HepG2 (cell line): ENCODE data around the gene GLCE. TPM values are rescaled to one million over a fixed set of nuclear protein-coding genes. Genes with fewer than 3 reads are reported as not detected.

Experiments
- ARNTL ChIP-seq: sonication (generic); formaldehyde crosslinking; IDR thresholded peaks from 2 replicates; pipeline ENCODE4 v1.4.0; 2020; ENCODE audit warnings: mild to moderate bottlenecking, missing genetic modification reagents
- DNMT3B ChIP-seq: conservative IDR thresholded peaks from 2 replicates; pipeline ENCODE4 v1.6.1; 2016; ENCODE audit warnings: missing biosample characterization, control low read depth
- ELF1 ChIP-seq: sonication (generic); formaldehyde crosslinking; IDR thresholded peaks from 2 replicates; pipeline ENCODE4 v1.4.0; 2020; ENCODE audit warnings: missing genetic modification reagents
- ELK4 ChIP-seq: sonication (generic); formaldehyde crosslinking; IDR thresholded peaks from 2 replicates; pipeline ENCODE4 v1.9.0; 2021; ENCODE audit warnings: missing genetic modification reagents, borderline replicate concordance
- ESRRA ChIP-seq: sonication (generic); formaldehyde crosslinking; IDR thresholded peaks from 2 replicates; pipeline ENCODE4 v1.5.1; 2020; ENCODE audit warnings: mild to moderate bottlenecking, low read depth, missing genetic modification reagents
- FOSL1 ChIP-seq: sonication (generic); formaldehyde crosslinking; IDR thresholded peaks from 2 replicates; pipeline ENCODE4 v1.9.0; 2021; ENCODE audit warnings: missing genetic modification reagents, borderline replicate concordance
- FOSL2 ChIP-seq: sonication (generic); formaldehyde crosslinking; IDR thresholded peaks from 2 replicates; pipeline ENCODE4 v1.4.0; 2020; ENCODE audit warnings: missing genetic modification reagents
- FOXK1 ChIP-seq: sonication (generic); formaldehyde crosslinking; IDR thresholded peaks from 2 replicates; pipeline ENCODE4 v1.4.0; 2020; ENCODE audit warnings: low read depth, missing genetic modification reagents, borderline replicate concordance
- HNF1A ChIP-seq, 2 experiments: sonication (generic) in 1 of 2; formaldehyde crosslinking in 1 of 2; IDR thresholded peaks; 2 replicates each; pipeline versions ENCODE4 v1.4.0 to v1.6.1; 2016 to 2020; ENCODE audit warnings: borderline replicate concordance in 1 of 2, low read depth in 1 of 2, mild to moderate bottlenecking in 1 of 2, missing genetic modification reagents in 1 of 2
- HOXA3 ChIP-seq: sonication (generic); formaldehyde crosslinking; IDR thresholded peaks from 2 replicates; pipeline ENCODE4 v1.5.0; 2020; ENCODE audit warnings: missing genetic modification reagents
- IKZF4 ChIP-seq: sonication (generic); formaldehyde crosslinking; IDR thresholded peaks from 2 replicates; pipeline ENCODE4 v1.5.1; 2020; ENCODE audit warnings: borderline replicate concordance, mild to moderate bottlenecking, low read depth, missing genetic modification reagents; ENCODE audit errors: not compliant biosample characterization
- MED8 ChIP-seq: sonication (generic); formaldehyde crosslinking; IDR thresholded peaks from 2 replicates; pipeline ENCODE4 v1.8.1; 2023; ENCODE audit warnings: mild to moderate bottlenecking, missing genetic modification reagents; ENCODE audit not compliant: insufficient replicate concordance
- RARG ChIP-seq: sonication (generic); formaldehyde crosslinking; IDR thresholded peaks from 2 replicates; pipeline ENCODE4 v1.4.0; 2020; ENCODE audit warnings: low read depth, mild to moderate bottlenecking, missing genetic modification reagents
- TAF15 ChIP-seq: fragments of 200-400 bp; formaldehyde crosslinking; IDR thresholded peaks from one replicate; pipeline ENCODE4 v1.6.1; 2018; ENCODE audit warnings: mild to moderate bottlenecking, low read depth, low read length; ENCODE audit not compliant: poor library complexity, severe bottlenecking
- ZFX ChIP-seq: sonication (generic); formaldehyde crosslinking; IDR thresholded peaks from 2 replicates; pipeline ENCODE4 v1.4.0; 2020; ENCODE audit warnings: mild to moderate bottlenecking, low read depth, missing genetic modification reagents, moderate library complexity
- ZNF234 ChIP-seq: sonication (generic); formaldehyde crosslinking; conservative IDR thresholded peaks from 2 replicates; pipeline ENCODE4 v1.5.1; 2020; ENCODE audit warnings: mild to moderate bottlenecking, missing genetic modification reagents
- ZNF350 ChIP-seq: sonication (generic); formaldehyde crosslinking; IDR thresholded peaks from 2 replicates; pipeline ENCODE4 v1.4.0; 2020; ENCODE audit warnings: mild to moderate bottlenecking, low read depth, missing genetic modification reagents, borderline replicate concordance
- ZNF598 ChIP-seq: sonication (generic); formaldehyde crosslinking; IDR thresholded peaks from 2 replicates; pipeline ENCODE4 v1.5.1; 2020; ENCODE audit warnings: mild to moderate bottlenecking, missing genetic modification reagents, borderline replicate concordance
- ZNF782 ChIP-seq: sonication (generic); formaldehyde crosslinking; IDR thresholded peaks from 2 replicates; pipeline ENCODE4 v1.4.0; 2020; ENCODE audit warnings: missing genetic modification reagents, mild to moderate bottlenecking, borderline replicate concordance
- polyA plus RNA-seq, 8 experiments: library from polyadenylated mRNA; depleted of rRNA in 3 of 8; stranded (reverse) in 7 of 8; unstranded in 1 of 8; fragments of >200 nt; fragmentation: Illumina TruSeq in 4 of 8; extraction: Trizol in 4 of 8; gene quantifications; 2 replicates each; pipeline versions ENCODE4 v1.2.1 to v1.2.3, GENCODE V29; 2011 to 2016; ENCODE audit warnings: low read depth in 4 of 8, missing spikeins in 1 of 8, mixed read lengths in 1 of 8; ENCODE audit not compliant: insufficient read depth in 1 of 8
- total RNA-seq, 5 experiments: library from RNA; depleted of rRNA; stranded (reverse); fragments of >200 nt; fragmentation: Illumina TruSeq; extraction: Trizol; gene quantifications; 2 replicates each; pipeline ENCODE4 v1.2.3, GENCODE V29; 2016; ENCODE audit warnings: low read depth in 1 of 5

The GLCE gene
- total and polyA plus RNA-seq, 2 of the 13 experiments (the other 11 are each of a cell fraction or from before 2014, with no cell fraction given) = 12.9 to 23.4 TPM

GRCh38 chr15:69305204-69305931, 144.9 kb downstream of the GLCE start (continued):
- no peak for TF ChIP-seq ELK4 (CRISPR knock-in tag)
- peak; percentile 95 for TF ChIP-seq FOSL2 (CRISPR knock-in tag)
- TF ChIP-seq ESRRA (CRISPR knock-in tag) = peak; percentile 48; the same call in 1 of the 2 replicates
- TF ChIP-seq FOXK1 (CRISPR knock-in tag) = peak; percentile 31; the same call in 1 of the 2 replicates
- no peak for TF ChIP-seq ZNF234 (CRISPR knock-in tag)
- TF ChIP-seq ZFX (CRISPR knock-in tag) = peak; percentile 33; the same call in 1 of the 2 replicates
- TF ChIP-seq RARG (CRISPR knock-in tag) = no peak
- TF ChIP-seq HNF1A (IDR thresholded peaks at IDR 0.05; ENCODE audit: low read depth) = peak; percentile 18; the same call in 1 of the 2 replicates
- no peak for TF ChIP-seq HNF1A (CRISPR knock-in tag; IDR thresholded peaks at IDR 0.05; ENCODE audit: borderline replicate concordance)
- no peak for TF ChIP-seq MED8 (CRISPR knock-in tag)
- TF ChIP-seq ZNF350 (CRISPR knock-in tag) = 0 out of 2 replicates have a peak, but pooled peaks have one; percentile 29
- TF ChIP-seq TAF15 = no peak
- no peak for TF ChIP-seq ZNF782 (CRISPR knock-in tag)
- TF ChIP-seq ELF1 = 0 out of 2 replicates have a peak, but pooled peaks have one; percentile 30
- no peak for TF ChIP-seq ZNF598 (CRISPR knock-in tag)
- TF ChIP-seq IKZF4 (CRISPR knock-in tag) = no peak
- no peak for TF ChIP-seq HOXA3 (CRISPR knock-in tag)
- no peak for TF ChIP-seq FOSL1
- 0 out of 2 replicates have a peak, but pooled peaks have one; percentile 61 for TF ChIP-seq DNMT3B (CRISPR knock-in tag)
- no peak for TF ChIP-seq ARNTL (CRISPR knock-in tag)
